ENCODE measurements around the gene CSPG4. TPM values are rescaled to one million over a fixed set of nuclear protein-coding genes. Genes with fewer than 3 reads are reported as not detected.
A peak's percentile ranks its signal among the peaks of the same experiment; 100 is the strongest.

CSPG4 gene
- total and polyA plus RNA-seq, 2 of the 13 experiments (the other 11 are each of a cell fraction or from before 2014, with no cell fraction given): 0.01 to 0.04 TPM

DNA sequence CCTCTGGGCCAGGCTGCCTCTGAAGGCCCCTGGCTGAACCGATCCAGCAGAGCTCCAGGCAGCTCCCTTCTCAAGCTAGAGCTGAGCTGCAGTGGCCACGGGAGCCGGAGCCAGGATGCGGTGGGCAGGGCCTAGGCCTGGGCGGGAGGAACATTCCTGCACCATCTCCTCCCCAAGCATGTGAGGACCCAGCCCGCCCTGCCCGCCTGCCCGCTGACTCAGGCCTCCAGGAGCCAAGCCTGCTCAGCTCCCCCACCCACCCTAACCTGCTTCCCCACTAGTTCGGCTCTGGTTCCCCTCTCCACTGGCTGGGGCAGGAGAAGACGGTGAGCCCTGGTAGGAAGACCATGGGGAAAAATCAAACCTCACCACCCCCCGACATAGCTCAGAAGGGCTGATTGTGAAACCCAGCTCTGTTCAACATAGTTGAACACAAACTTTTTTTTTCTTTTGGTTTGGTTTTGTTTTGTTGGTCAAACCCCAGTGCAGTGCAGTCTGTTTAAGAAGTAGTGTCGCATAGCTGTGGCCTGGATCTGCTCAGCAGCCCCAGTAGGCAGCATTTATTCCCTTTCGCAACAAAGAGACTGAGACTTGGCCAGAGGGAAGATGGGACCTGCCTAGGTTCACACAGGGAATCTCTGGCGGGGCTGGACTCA, 51.4 kb downstream of the CSPG4 start (continued):
- peak; percentile 50 for TF ChIP-seq AGO2 (optimal IDR thresholded peaks at IDR 0.05; ENCODE audit: low read depth, low read length)
- no peak for TF ChIP-seq HOXA7 (CRISPR knock-in tag; IDR thresholded peaks at IDR 0.05)
- TF ChIP-seq, protein P1, sequence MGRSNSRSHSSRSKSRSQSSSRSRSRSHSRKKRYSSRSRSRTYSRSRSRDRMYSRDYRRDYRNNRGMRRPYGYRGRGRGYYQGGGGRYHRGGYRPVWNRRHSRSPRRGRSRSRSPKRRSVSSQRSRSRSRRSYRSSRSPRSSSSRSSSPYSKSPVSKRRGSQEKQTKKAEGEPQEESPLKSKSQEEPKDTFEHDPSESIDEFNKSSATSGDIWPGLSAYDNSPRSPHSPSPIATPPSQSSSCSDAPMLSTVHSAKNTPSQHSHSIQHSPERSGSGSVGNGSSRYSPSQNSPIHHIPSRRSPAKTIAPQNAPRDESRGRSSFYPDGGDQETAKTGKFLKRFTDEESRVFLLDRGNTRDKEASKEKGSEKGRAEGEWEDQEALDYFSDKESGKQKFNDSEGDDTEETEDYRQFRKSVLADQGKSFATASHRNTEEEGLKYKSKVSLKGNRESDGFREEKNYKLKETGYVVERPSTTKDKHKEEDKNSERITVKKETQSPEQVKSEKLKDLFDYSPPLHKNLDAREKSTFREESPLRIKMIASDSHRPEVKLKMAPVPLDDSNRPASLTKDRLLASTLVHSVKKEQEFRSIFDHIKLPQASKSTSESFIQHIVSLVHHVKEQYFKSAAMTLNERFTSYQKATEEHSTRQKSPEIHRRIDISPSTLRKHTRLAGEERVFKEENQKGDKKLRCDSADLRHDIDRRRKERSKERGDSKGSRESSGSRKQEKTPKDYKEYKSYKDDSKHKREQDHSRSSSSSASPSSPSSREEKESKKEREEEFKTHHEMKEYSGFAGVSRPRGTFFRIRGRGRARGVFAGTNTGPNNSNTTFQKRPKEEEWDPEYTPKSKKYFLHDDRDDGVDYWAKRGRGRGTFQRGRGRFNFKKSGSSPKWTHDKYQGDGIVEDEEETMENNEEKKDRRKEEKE (IDR thresholded peaks at IDR 0.05): no peak
- TF ChIP-seq SALL1 (CRISPR knock-in tag; IDR thresholded peaks at IDR 0.05): 0 out of 2 replicates have a peak, but pooled peaks have one; percentile 30
- no peak for TF ChIP-seq SIN3A (IDR thresholded peaks at IDR 0.05; ENCODE audit: borderline replicate concordance, low read depth, low read length)
- TF ChIP-seq PHF21A (CRISPR knock-in tag; IDR thresholded peaks at IDR 0.05): no peak
- peak; percentile 48; the same call in 1 of the 2 replicates for TF ChIP-seq ZFY (CRISPR knock-in tag; IDR thresholded peaks at IDR 0.05)
- no peak for TF ChIP-seq TCF7L2 (IDR thresholded peaks at IDR 0.05; ENCODE audit: low read depth, low read length)
- TF ChIP-seq, protein P2, sequence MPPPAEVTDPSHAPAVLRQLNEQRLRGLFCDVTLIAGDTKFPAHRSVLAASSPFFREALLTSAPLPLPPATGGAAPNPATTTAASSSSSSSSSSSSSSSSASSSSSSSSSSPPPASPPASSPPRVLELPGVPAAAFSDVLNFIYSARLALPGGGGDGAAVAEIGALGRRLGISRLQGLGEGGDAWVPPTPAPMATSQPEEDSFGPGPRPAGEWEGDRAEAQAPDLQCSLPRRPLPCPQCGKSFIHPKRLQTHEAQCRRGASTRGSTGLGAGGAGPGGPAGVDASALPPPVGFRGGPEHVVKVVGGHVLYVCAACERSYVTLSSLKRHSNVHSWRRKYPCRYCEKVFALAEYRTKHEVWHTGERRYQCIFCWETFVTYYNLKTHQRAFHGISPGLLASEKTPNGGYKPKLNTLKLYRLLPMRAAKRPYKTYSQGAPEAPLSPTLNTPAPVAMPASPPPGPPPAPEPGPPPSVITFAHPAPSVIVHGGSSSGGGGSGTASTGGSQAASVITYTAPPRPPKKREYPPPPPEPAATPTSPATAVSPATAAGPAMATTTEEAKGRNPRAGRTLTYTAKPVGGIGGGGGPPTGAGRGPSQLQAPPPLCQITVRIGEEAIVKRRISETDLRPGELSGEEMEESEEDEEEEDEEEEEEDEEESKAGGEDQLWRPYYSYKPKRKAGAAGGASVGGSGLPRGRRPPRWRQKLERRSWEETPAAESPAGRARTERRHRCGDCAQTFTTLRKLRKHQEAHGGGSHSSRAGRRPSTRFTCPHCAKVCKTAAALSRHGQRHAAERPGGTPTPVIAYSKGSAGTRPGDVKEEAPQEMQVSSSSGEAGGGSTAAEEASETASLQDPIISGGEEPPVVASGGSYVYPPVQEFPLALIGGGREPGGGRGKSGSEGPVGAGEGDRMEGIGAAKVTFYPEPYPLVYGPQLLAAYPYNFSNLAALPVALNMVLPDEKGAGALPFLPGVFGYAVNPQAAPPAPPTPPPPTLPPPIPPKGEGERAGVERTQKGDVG (CRISPR knock-in tag; IDR thresholded peaks at IDR 0.05; ENCODE audit: borderline replicate concordance): no peak
- TF ChIP-seq GATAD1 (CRISPR knock-in tag; IDR thresholded peaks at IDR 0.05): no peak
- TF ChIP-seq XBP1 (CRISPR knock-in tag; IDR thresholded peaks at IDR 0.05): no peak
- TF ChIP-seq MBNL3 (CRISPR knock-in tag; conservative IDR thresholded peaks at IDR 0.05): no peak
- TF ChIP-seq, protein P3, sequence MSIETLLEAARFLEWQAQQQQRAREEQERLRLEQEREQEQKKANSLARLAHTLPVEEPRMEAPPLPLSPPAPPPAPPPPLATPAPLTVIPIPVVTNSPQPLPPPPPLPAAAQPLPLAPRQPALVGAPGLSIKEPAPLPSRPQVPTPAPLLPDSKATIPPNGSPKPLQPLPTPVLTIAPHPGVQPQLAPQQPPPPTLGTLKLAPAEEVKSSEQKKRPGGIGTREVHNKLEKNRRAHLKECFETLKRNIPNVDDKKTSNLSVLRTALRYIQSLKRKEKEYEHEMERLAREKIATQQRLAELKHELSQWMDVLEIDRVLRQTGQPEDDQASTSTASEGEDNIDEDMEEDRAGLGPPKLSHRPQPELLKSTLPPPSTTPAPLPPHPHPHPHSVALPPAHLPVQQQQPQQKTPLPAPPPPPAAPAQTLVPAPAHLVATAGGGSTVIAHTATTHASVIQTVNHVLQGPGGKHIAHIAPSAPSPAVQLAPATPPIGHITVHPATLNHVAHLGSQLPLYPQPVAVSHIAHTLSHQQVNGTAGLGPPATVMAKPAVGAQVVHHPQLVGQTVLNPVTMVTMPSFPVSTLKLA (IDR thresholded peaks at IDR 0.05): no peak
- no peak for TF ChIP-seq FOXJ3 (CRISPR knock-in tag; IDR thresholded peaks at IDR 0.05; ENCODE audit: borderline replicate concordance)
- TF ChIP-seq ZC3H13 (CRISPR knock-in tag; IDR thresholded peaks at IDR 0.05): 0 out of 2 replicates have a peak, but pooled peaks have one; percentile 24
- TF ChIP-seq, protein P4, sequence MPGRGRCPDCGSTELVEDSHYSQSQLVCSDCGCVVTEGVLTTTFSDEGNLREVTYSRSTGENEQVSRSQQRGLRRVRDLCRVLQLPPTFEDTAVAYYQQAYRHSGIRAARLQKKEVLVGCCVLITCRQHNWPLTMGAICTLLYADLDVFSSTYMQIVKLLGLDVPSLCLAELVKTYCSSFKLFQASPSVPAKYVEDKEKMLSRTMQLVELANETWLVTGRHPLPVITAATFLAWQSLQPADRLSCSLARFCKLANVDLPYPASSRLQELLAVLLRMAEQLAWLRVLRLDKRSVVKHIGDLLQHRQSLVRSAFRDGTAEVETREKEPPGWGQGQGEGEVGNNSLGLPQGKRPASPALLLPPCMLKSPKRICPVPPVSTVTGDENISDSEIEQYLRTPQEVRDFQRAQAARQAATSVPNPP (CRISPR knock-in tag; IDR thresholded peaks at IDR 0.05): no peak
- TF ChIP-seq, protein P5, sequence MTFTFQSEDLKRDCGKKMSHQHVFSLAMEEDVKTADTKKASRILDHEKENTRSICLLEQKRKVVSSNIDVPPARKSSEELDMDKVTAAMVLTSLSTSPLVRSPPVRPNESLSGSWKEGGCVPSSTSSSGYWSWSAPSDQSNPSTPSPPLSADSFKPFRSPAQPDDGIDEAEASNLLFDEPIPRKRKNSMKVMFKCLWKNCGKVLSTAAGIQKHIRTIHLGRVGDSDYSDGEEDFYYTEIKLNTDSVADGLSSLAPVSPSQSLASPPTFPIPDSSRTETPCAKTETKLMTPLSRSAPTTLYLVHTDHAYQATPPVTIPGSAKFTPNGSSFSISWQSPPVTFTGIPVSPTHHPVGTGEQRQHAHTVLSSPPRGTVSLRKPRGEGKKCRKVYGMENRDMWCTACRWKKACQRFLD (CRISPR knock-in tag; IDR thresholded peaks at IDR 0.05; ENCODE audit: borderline replicate concordance): no peak
- TF ChIP-seq ERF (CRISPR knock-in tag; IDR thresholded peaks at IDR 0.05): no peak
- TF ChIP-seq ADNP (CRISPR knock-in tag; IDR thresholded peaks at IDR 0.05): no peak

All from HepG2 (cell line).